ENCODE measurements around the gene VSTM2A.

Gene VSTM2A

GRCh38 chr7:54560723-54561122, 18.5 kb downstream of the VSTM2A start:
- H3K4me1 ChIP-seq (ENCODE audit: control insufficient read depth, low read length) = no peaks in the 10 kb centered on the region
- H3K79me2 ChIP-seq (ENCODE audit: control insufficient read depth, low read length) = no peaks in the 10 kb centered on the region
- no peaks in the 10 kb centered on the region for H3K36me3 ChIP-seq (ENCODE audit: control insufficient read depth, low read length)
- no peak for TF ChIP-seq CTCF (IDR thresholded peaks at IDR 0.05; ENCODE audit: low read depth, low read length, poor library complexity, severe bottlenecking)
- TF ChIP-seq EZH2phosphoT487 (IDR thresholded peaks at IDR 0.05; ENCODE audit: borderline replicate concordance, low read length) = no peak
- no peak overlapping the region for H3K4me3 ChIP-seq (ENCODE audit: low read length)
- H3F3A ChIP-seq (ENCODE audit: control insufficient read depth, insufficient read depth) = no peaks in the 10 kb centered on the region
- no peaks in the 10 kb centered on the region for H3K9me2 ChIP-seq (replicated peaks; ENCODE audit: control insufficient read depth, low read length)
- H3K4me2 ChIP-seq (ENCODE audit: low read length) = no peak overlapping the region
- no peak overlapping the region for H3K27ac ChIP-seq (ENCODE audit: low read depth, low read length)
- no peaks in the 10 kb centered on the region for H3K27me3 ChIP-seq (ENCODE audit: control insufficient read depth, low read length)
- H4K20me1 ChIP-seq (ENCODE audit: control insufficient read depth, insufficient read depth, low read depth, low read length) = no peaks in the 10 kb centered on the region
- H3K9me3 ChIP-seq (ENCODE audit: control insufficient read depth, insufficient read depth, low read length) = no peaks in the 10 kb centered on the region; the same call in 1 of the 2 replicates

- no peak overlapping the region for H3K4me3 ChIP-seq (ENCODE audit: low read length)
- no peaks in the 10 kb centered on the region for H3K4me1 ChIP-seq (ENCODE audit: control insufficient read depth, low read length)
- no peak overlapping the region for H3K27ac ChIP-seq (ENCODE audit: low read depth, low read length)
- H3F3A ChIP-seq (ENCODE audit: control insufficient read depth, insufficient read depth) = no peaks in the 10 kb centered on the region
- H3K9me2 ChIP-seq (replicated peaks; ENCODE audit: control insufficient read depth, low read length) = no peaks in the 10 kb centered on the region
- TF ChIP-seq EZH2phosphoT487 (IDR thresholded peaks at IDR 0.05; ENCODE audit: borderline replicate concordance, low read length) (no peak), CTCF (IDR thresholded peaks at IDR 0.05; ENCODE audit: low read depth, low read length, poor library complexity, severe bottlenecking) (no peak)
- H3K79me2 ChIP-seq (ENCODE audit: control insufficient read depth, low read length) = no peaks in the 10 kb centered on the region
- H3K4me2 ChIP-seq (ENCODE audit: low read length) = no peak overlapping the region
- no peaks in the 10 kb centered on the region for H3K27me3 ChIP-seq (ENCODE audit: control insufficient read depth, low read length)
- H4K20me1 ChIP-seq (ENCODE audit: control insufficient read depth, insufficient read depth, low read depth, low read length) = no peaks in the 10 kb centered on the region
- no peaks in the 10 kb centered on the region; the same call in 1 of the 2 replicates for H3K9me3 ChIP-seq (ENCODE audit: control insufficient read depth, insufficient read depth, low read length)
- no peaks in the 10 kb centered on the region for H3K36me3 ChIP-seq (ENCODE audit: control insufficient read depth, low read length)
Measured at GRCh38 chr7:54563329-54563916, 21.2 kb downstream of the VSTM2A start.

GRCh38 chr7:54565432-54565831, 23.3 kb downstream of the VSTM2A start:
- Histone ChIP-seq H3K4me1 (ENCODE audit: control insufficient read depth, low read length) (no peaks in the 10 kb centered on the region), H3K9me2 (replicated peaks; ENCODE audit: control insufficient read depth, low read length) (no peaks in the 10 kb centered on the region), H3K9me3 (ENCODE audit: control insufficient read depth, insufficient read depth, low read length) (no peaks in the 10 kb centered on the region; the same call in 1 of the 2 replicates), H3F3A (ENCODE audit: control insufficient read depth, insufficient read depth) (no peaks in the 10 kb centered on the region), H3K79me2 (ENCODE audit: control insufficient read depth, low read length) (no peaks in the 10 kb centered on the region), H3K36me3 (ENCODE audit: control insufficient read depth, low read length) (no peaks in the 10 kb centered on the region), H3K4me2 (ENCODE audit: low read length) (no peak overlapping the region), H3K27ac (ENCODE audit: low read depth, low read length) (no peak overlapping the region), H4K20me1 (ENCODE audit: control insufficient read depth, insufficient read depth, low read depth, low read length) (no peaks in the 10 kb centered on the region), H3K27me3 (ENCODE audit: control insufficient read depth, low read length) (no peaks in the 10 kb centered on the region), H3K4me3 (ENCODE audit: low read length) (no peak overlapping the region)
- no peak for TF ChIP-seq EZH2phosphoT487 (IDR thresholded peaks at IDR 0.05; ENCODE audit: borderline replicate concordance, low read length)

GRCh38 chr7:54581511-54581910, 39.3 kb downstream of the VSTM2A start:
- Histone ChIP-seq H3K27me3 (ENCODE audit: control insufficient read depth, low read length) (no peaks in the 10 kb centered on the region), H3K4me2 (ENCODE audit: low read length) (no peak overlapping the region), H3K27ac (ENCODE audit: low read depth, low read length) (no peak overlapping the region), H3F3A (ENCODE audit: control insufficient read depth, insufficient read depth) (no peaks in the 10 kb centered on the region), H3K4me3 (ENCODE audit: low read length) (no peak overlapping the region), H4K20me1 (ENCODE audit: control insufficient read depth, insufficient read depth, low read depth, low read length) (no peaks in the 10 kb centered on the region), H3K4me1 (ENCODE audit: control insufficient read depth, low read length) (no peaks in the 10 kb centered on the region), H3K36me3 (ENCODE audit: control insufficient read depth, low read length) (no peaks in the 10 kb centered on the region), H3K9me2 (replicated peaks; ENCODE audit: control insufficient read depth, low read length) (0 out of 2 replicates have a peak, but pooled peaks cover 4% of the 10 kb centered on the region), H3K9me3 (ENCODE audit: control insufficient read depth, insufficient read depth, low read length) (no peaks in the 10 kb centered on the region), H3K79me2 (ENCODE audit: control insufficient read depth, low read length) (no peaks in the 10 kb centered on the region)
- TF ChIP-seq CTCF (IDR thresholded peaks at IDR 0.05; ENCODE audit: low read depth, low read length, poor library complexity, severe bottlenecking) (no peak), EZH2phosphoT487 (IDR thresholded peaks at IDR 0.05; ENCODE audit: borderline replicate concordance, low read length) (no peak)
